ENCODE results near the gene YPEL4. TPM values are rescaled to one million over a fixed set of nuclear protein-coding genes. Genes with fewer than 3 reads are reported as not detected.
"Not testable (repeated sequence)": the region's sequence is repeated elsewhere in the genome, so short reads cannot be mapped to it uniquely, and the experiment has no call there.

YPEL4 gene
- total RNA-seq, 2 donors from 2014 or later, result 1.1 to 1.3 TPM

- DNase-seq, result no peak
- Mint-ChIP-seq H3K4me1 (ENCODE audit: low read depth) (peaks cover 33% of the 10 kb centered on the region), H3K36me3 (ENCODE audit: insufficient read depth in 2 of 2) (peaks cover 4 to 9% of the 10 kb centered on the region in 2 donors), H3K27ac (peak overlapping the region; percentile 3), H3K27me3 (ENCODE audit: low read depth) (no peaks in the 10 kb centered on the region), H3K4me3 (no peak overlapping the region), H3K9me3 (no peaks in the 10 kb centered on the region)
- no peak for ATAC-seq (replicated peaks in 1 of 2)
Observed at GRCh38 chr11:57662893-57663292, 13.2 kb upstream of the YPEL4 start.

GRCh38 chr11:57659669-57660068 is 10.0 kb upstream of the YPEL4 start:
- Mint-ChIP-seq H3K27ac (no peak overlapping the region), H3K4me3 (no peak overlapping the region)

GRCh38 chr11:57658023-57658361 is 8.3 kb upstream of the YPEL4 start:
- no peak for DNase-seq
- Mint-ChIP-seq H3K36me3 (ENCODE audit: insufficient read depth in 2 of 2) (peaks cover 2 to 11% of the 10 kb centered on the region in 2 donors), H3K4me1 (ENCODE audit: low read depth) (peaks cover 32% of the 10 kb centered on the region), H3K27ac (peak overlapping the region; percentile 97), H3K9me3 (no peaks in the 10 kb centered on the region), H3K27me3 (ENCODE audit: low read depth) (no peaks in the 10 kb centered on the region), H3K4me3 (peak overlapping the region; percentile 98 to 99)
- no peak for ATAC-seq (replicated peaks in 1 of 2)

More at GRCh38 chr11:57659669-57660068, 10.0 kb upstream of the YPEL4 start:
- DNase-seq (no peak), ATAC-seq (replicated peaks in 1 of 2) (no peak)
- Mint-ChIP-seq H3K4me1 (ENCODE audit: low read depth) (peaks cover 28% of the 10 kb centered on the region), H3K9me3 (no peaks in the 10 kb centered on the region), H3K27me3 (ENCODE audit: low read depth) (no peaks in the 10 kb centered on the region), H3K36me3 (ENCODE audit: insufficient read depth in 2 of 2) (peaks cover 2 to 11% of the 10 kb centered on the region in 2 donors)

- peaks cover 38% of the 10 kb centered on the region for H3K4me1 Mint-ChIP-seq (ENCODE audit: low read depth)
- DNase-seq (peak; percentile 99), ATAC-seq (replicated peaks in 1 of 2) (peak; percentile 99)
- H3K9me3 Mint-ChIP-seq, result no peaks in the 10 kb centered on the region
- peaks cover 2 to 9% of the 10 kb centered on the region in 2 donors for H3K36me3 Mint-ChIP-seq (ENCODE audit: insufficient read depth in 2 of 2)
- no peaks in the 10 kb centered on the region for H3K27me3 Mint-ChIP-seq (ENCODE audit: low read depth)
- peak within 1 kb of the TSS; percentile 98 to 99 for H3K4me3 Mint-ChIP-seq
- H3K27ac Mint-ChIP-seq, result peak within 1 kb of the TSS; percentile 97
Observed at GRCh38 chr11:57657194-57658022, 7.7 kb upstream of the YPEL4 start, which contains the start of gene CLP1. CLP1 (plus strand) TSS chr11:57657762; CDS start chr11:57659477, 1,715 bp downstream.

GRCh38 chr11:57656885-57657193 is 7.1 kb upstream of the YPEL4 start:
- H3K9me3 Mint-ChIP-seq, result no peaks in the 10 kb centered on the region
- peaks cover 40% of the 10 kb centered on the region for H3K4me1 Mint-ChIP-seq (ENCODE audit: low read depth)
- H3K27me3 Mint-ChIP-seq (ENCODE audit: low read depth), result no peaks in the 10 kb centered on the region
- H3K27ac Mint-ChIP-seq, result peak overlapping the region; percentile 84
- ATAC-seq (replicated peaks in 1 of 2) (no peak), DNase-seq (no peak)
- H3K36me3 Mint-ChIP-seq (ENCODE audit: insufficient read depth in 2 of 2), result peaks cover 0 to 5% of the 10 kb centered on the region in 2 donors
- H3K4me3 Mint-ChIP-seq, result peak overlapping the region; percentile 98 to 99

GRCh38 chr11:57653163-57653562 is 3.5 kb upstream of the YPEL4 start:
- Mint-ChIP-seq H3K4me1 (ENCODE audit: low read depth) (peaks cover 43% of the 10 kb centered on the region), H3K27ac (peak overlapping the region; percentile 8), H3K4me3 (peak overlapping the region in 1 of 2 donors; percentile 43), H3K9me3 (no peaks in the 10 kb centered on the region), H3K27me3 (ENCODE audit: low read depth) (peaks cover 12% of the 10 kb centered on the region), H3K36me3 (ENCODE audit: insufficient read depth in 2 of 2) (peaks cover 0 to 2% of the 10 kb centered on the region in 2 donors)
- no peak for DNase-seq
- no peak for ATAC-seq (replicated peaks in 1 of 2)

GRCh38 chr11:57652662-57653061 is 3.0 kb upstream of the YPEL4 start:
- peak overlapping the region; percentile 43 to 50 for H3K4me3 Mint-ChIP-seq
- DNase-seq (no peak), ATAC-seq (replicated peaks in 1 of 2) (no peak)
- peaks cover 17% of the 10 kb centered on the region for H3K27me3 Mint-ChIP-seq (ENCODE audit: low read depth)
- H3K36me3 Mint-ChIP-seq (ENCODE audit: insufficient read depth in 2 of 2), result peaks cover 0 to 1% of the 10 kb centered on the region in 2 donors
- H3K27ac Mint-ChIP-seq, result no peak overlapping the region
- peaks cover 47% of the 10 kb centered on the region for H3K4me1 Mint-ChIP-seq (ENCODE audit: low read depth)
- no peaks in the 10 kb centered on the region for H3K9me3 Mint-ChIP-seq

- Mint-ChIP-seq H3K4me1 (ENCODE audit: low read depth) (peaks cover 51% of the 10 kb centered on the region), H3K27me3 (ENCODE audit: low read depth) (peaks cover 22% of the 10 kb centered on the region), H3K4me3 (peak overlapping the region; percentile 43 to 50)
- ATAC-seq (replicated peaks in 1 of 2); H3K9me3 Mint-ChIP-seq; H3K27ac Mint-ChIP-seq; H3K36me3 Mint-ChIP-seq (ENCODE audit: insufficient read depth in 2 of 2): not testable (repeated sequence)
- peak in 1 of 2 donors; percentile 35 for DNase-seq
Observed at GRCh38 chr11:57652230-57652629, 2.5 kb upstream of the YPEL4 start.

- Mint-ChIP-seq H3K27me3 (ENCODE audit: low read depth) (peaks cover 30% of the 10 kb centered on the region), H3K4me3 (no peak overlapping the region), H3K36me3 (ENCODE audit: insufficient read depth in 2 of 2) (no peaks in the 10 kb centered on the region), H3K27ac (peak overlapping the region; percentile 31), H3K9me3 (no peaks in the 10 kb centered on the region), H3K4me1 (ENCODE audit: low read depth) (peaks cover 53% of the 10 kb centered on the region)
- ATAC-seq (replicated peaks in 1 of 2), result no peak
- DNase-seq, result no peak
Observed at GRCh38 chr11:57651408-57651807, 1.7 kb upstream of the YPEL4 start.

GRCh38 chr11:57650739-57651090 is 1.0 kb upstream of the YPEL4 start:
- ATAC-seq (replicated peaks in 1 of 2) (no peak), DNase-seq (no peak)
- H3K36me3 Mint-ChIP-seq (ENCODE audit: insufficient read depth in 2 of 2), result no peaks in the 10 kb centered on the region
- H3K9me3 Mint-ChIP-seq, result no peaks in the 10 kb centered on the region
- peaks cover 57% of the 10 kb centered on the region for H3K4me1 Mint-ChIP-seq (ENCODE audit: low read depth)
- peaks cover 37% of the 10 kb centered on the region for H3K27me3 Mint-ChIP-seq (ENCODE audit: low read depth)
- no peak overlapping the region for H3K4me3 Mint-ChIP-seq
- H3K27ac Mint-ChIP-seq, result no peak overlapping the region

GRCh38 chr11:57648801-57649735 is 644 bp downstream of the YPEL4 start:
- no peaks in the 10 kb centered on the region for H3K9me3 Mint-ChIP-seq
- no peak for DNase-seq
- H3K4me1 Mint-ChIP-seq (ENCODE audit: low read depth), result peaks cover 58% of the 10 kb centered on the region

GRCh38 chr11:57647960-57648800 is 1.5 kb downstream of the YPEL4 start:
- Mint-ChIP-seq H3K27me3 (ENCODE audit: low read depth) (peaks cover 49% of the 10 kb centered on the region), H3K4me1 (ENCODE audit: low read depth) (peaks cover 56% of the 10 kb centered on the region), H3K4me3 (peak overlapping the region; percentile 81 to 93), H3K9me3 (no peaks in the 10 kb centered on the region), H3K36me3 (ENCODE audit: insufficient read depth in 2 of 2) (no peaks in the 10 kb centered on the region), H3K27ac (no peak overlapping the region)
- ATAC-seq (replicated peaks in 1 of 2) (no peak), DNase-seq (peak in 1 of 2 donors; percentile 36)

More at GRCh38 chr11:57648801-57649735, 644 bp downstream of the YPEL4 start:
- ATAC-seq (replicated peaks in 1 of 2), result peak; percentile 9 to 14
- Mint-ChIP-seq H3K27me3 (ENCODE audit: low read depth) (peaks cover 49% of the 10 kb centered on the region), H3K27ac (no peak overlapping the region), H3K36me3 (ENCODE audit: insufficient read depth in 2 of 2) (no peaks in the 10 kb centered on the region), H3K4me3 (peak overlapping the region; percentile 81 to 93)
